Measurements from ENCODE around the gene FADS1.

FADS1 gene

GRCh38 chr11:61775606-61776554, 40.9 kb downstream of the FADS1 start:
- DNase-seq = no peak

DNA sequence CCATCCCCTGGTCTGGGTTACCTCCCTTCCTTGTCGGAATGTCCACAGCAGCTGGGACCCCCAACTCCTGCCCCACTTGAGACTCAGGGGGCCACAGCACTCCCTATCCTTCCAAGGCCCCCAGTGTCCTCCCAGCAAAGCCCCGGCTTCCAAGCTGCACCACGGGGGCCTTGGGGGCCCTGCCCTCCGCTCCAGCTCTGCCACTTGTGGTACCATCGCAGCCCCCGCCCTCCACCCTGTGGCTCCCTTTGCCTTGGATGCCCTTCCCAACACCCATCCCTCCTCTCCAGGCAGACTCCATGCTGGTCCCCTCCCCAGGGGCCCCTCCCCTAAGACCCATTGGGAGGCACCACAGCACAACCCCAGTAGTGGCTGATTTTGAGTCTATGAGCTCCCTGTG, 41.7 kb downstream of the FADS1 start:
- no peak for DNase-seq

- no peak for DNase-seq
Measured at GRCh38 chr11:61774411-61774810, 42.4 kb downstream of the FADS1 start.

DNA sequence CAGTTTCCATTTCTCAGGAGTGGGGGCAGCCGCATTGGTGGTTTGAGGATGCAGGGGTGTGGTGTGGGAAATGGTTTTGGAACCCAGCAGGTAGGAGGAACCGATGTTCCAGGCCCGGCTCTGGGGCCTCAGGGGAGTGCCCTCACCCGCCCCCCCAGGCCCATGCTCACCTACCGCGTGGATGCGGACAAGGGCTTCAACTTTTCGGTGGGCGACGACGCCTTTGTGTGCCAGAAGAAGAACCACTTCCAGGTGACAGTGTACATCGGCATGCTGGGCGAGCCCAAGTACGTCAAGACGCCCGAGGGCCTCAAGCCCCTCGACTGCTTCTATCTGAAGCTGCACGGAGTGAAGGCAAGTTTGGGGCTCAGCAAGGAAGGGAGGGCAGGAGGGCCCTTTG, 43.0 kb downstream of the FADS1 start:
- no peak for DNase-seq

- DNase-seq = no peak
Measured at GRCh38 chr11:61773356-61773755, 43.4 kb downstream of the FADS1 start.

DNA sequence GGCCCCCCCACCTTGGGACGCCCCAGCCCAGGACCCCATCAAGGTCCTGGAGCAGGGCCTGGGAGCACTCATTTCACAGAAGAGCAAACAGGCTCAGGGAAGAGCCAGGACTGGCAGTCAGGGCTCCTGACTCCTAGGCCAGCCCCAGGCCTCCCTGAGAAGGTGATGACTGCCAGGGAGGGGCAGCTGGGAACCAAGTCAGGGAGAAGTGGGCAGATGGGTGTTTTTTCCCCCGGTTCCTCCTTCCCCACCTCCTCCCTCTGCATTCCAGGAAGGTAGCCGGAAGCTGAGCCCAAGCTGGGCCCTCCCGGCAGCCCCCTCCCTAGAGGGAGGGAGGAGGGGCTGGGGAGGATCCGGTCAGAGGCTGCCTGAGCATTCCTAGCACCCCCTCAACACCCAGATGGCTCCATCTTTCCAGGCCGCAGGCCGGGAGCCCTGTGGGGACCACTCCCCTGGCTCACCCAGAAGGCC, 44.8 kb downstream of the FADS1 start:
- DNase-seq = no peak

GRCh38 chr11:61771195-61771894, 45.5 kb downstream of the FADS1 start:
- DNase-seq = no peak

DNA sequence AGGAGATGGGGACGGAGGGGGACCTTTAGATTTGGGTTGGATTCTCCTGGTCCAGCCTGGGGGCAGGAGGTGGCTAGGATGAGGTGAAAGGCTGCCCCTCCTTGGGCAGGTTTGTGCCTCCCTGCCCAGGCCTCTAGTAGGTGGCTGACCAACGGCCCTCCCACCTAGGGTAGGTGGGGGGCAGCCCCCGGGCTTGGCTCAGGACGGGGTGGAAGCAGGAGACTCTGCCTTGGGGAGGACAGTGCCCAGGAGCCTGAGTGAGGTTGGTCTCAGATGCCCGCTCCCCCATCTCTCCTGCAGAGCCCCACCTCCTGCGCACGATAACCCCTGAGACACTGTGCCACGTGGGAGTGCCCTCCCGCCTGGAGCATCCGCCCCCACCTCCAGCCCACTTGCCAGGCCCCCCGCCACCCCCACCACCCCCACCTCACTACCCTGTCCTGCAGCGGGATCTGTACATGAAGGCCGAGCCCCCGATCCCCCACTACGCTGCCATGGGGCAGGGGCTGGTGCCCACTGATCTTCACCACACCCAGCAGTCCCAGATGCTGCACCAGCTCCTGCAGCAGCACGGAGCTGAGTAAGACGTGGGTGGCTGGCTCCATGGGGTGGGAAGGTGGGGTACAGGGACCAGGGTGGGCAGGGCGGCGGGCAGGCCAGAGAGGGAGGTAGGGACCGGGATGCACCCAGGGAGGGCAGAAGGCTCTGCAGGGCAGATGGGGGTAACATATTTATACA, 46.7 kb downstream of the FADS1 start:
- DNase-seq = no peak

- DNase-seq = no peak
Measured at GRCh38 chr11:61769169-61769920, 47.5 kb downstream of the FADS1 start.

GRCh38 chr11:61768376-61769076, 48.3 kb downstream of the FADS1 start:
- no peak for DNase-seq

GRCh38 chr11:61766353-61766841, 50.4 kb downstream of the FADS1 start:
- DNase-seq = no peak

GRCh38 chr11:61765550-61766253, 51.1 kb downstream of the FADS1 start:
- no peak for DNase-seq

DNA sequence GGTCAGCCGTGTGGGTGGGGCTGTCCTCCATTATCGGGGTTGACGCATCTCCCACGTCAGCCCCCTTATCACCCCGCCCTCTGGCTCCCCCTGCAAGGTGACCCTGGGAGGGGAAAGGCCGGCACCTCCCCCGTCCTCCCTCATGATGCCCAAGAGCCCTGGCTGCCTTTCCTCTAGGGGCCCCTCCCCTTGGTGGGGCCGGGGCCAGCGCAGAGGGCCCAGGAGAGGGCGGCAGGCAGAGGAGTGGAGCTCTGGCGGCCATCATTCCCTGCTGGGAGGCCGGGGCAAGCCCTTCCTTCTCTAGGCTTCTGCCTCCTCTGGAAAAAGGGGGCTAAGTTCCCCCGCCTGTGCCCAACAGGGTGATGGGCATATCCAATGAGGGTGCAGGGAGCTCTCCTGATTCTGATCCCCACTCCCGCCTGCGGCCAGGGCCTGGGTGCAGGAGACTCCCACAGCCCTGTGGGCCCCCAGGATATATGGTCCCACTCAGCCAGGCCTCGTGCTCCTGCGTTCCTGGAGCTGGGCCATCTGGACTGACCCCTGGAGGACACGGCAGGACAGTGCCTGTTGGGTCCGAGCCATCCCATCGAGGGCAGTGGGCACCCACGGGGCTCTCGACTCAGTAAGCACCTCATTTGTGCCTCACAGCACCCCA, 52.1 kb downstream of the FADS1 start:
- no peak for DNase-seq

GRCh38 chr11:61763930-61764605, 52.7 kb downstream of the FADS1 start:
- no peak for DNase-seq

GRCh38 chr11:61762798-61763197, 54.0 kb downstream of the FADS1 start:
- no peak for DNase-seq

- no peak for DNase-seq
Measured at GRCh38 chr11:61762223-61762615, 54.6 kb downstream of the FADS1 start.

GRCh38 chr11:61761440-61762222, 55.2 kb downstream of the FADS1 start:
- DNase-seq = no peak

GRCh38 chr11:61760946-61761345, 55.9 kb downstream of the FADS1 start:
- DNase-seq = no peak

Measured in femur (tissue), 1 donor.